HUDEP-2 (cell line): Measurements from ENCODE around the gene SVOP.

Experiments
- DNase-seq, 76 experiments: peaks; one replicate each; lab custom pipeline; 2025; ENCODE audit not compliant: unreplicated experiment in 76 of 76; lab: John Stamatoyannopoulos, UW

SVOP gene

DNA sequence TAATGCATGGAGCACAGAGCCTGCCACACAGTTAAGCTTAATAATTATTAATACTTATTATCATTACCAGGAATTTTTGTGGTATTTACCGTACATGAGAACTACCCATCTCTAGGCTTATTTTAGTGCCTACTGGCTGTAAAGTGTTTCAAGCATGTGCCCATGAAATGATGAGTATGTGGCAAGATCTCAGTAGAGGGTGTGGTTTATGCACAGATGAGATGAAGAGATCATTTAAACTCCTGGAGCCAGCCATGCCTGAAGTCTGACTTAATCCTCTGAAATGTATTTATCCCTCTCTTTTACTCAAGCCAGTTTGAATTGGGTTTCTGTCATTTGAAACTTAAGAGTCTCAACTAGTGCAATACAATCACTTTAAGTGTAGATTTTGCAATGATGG, 80.7 kb downstream of the SVOP start:
- no peak for DNase-seq

DNA sequence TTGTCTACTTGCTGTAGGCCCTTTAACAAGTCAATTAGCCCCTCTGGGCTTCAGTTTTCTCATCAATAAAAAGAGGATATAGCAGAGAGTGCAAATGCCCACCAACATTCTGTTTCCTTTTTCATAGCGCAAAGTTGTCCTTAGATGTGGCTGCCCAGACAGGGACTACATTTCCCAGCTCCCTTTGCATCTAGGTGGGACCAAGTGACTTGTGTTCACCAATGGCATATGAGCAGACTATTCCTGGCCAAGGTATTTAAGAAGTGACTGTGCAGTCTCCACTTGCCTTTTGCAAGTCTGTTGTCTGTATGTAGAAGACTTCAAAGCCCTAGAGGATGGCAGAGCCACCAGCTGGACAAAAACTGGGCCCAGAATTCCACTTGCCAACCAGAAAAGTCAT, 81.3 kb downstream of the SVOP start:
- peak in 2 of 76 experiments; percentile 2 to 4 for DNase-seq

DNA sequence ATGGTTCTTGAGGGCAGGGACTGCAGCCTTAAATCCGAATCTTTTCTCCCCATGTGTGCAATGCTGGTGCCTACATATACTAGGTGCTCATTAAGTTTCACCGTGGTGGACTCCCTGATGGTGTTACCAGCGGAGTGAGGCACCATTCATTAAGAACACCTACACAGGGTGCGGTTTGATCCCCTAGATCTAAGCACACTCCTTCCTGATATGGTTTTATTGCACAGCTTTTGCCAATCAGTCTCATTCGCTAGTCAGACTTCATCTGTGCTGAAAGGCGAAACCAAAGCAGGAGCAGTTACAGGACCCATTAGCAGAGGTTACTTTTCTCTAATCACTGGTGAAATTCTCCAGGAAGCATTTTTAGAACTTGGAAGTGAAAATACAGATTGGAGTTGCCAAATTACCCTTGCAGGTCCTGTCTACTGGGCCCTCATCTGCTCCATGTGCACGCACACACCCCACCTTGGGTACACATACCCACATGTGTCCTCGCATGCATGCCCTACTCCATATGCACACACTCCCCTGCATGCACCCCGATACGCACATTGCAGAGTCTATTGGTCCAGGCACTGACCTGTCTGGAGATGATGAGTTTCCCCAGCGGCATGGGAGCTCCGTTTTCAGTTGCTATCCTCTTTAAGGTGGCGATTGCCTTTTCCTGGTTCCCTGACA, 82.5 kb downstream of the SVOP start:
- no peak for DNase-seq

DNA sequence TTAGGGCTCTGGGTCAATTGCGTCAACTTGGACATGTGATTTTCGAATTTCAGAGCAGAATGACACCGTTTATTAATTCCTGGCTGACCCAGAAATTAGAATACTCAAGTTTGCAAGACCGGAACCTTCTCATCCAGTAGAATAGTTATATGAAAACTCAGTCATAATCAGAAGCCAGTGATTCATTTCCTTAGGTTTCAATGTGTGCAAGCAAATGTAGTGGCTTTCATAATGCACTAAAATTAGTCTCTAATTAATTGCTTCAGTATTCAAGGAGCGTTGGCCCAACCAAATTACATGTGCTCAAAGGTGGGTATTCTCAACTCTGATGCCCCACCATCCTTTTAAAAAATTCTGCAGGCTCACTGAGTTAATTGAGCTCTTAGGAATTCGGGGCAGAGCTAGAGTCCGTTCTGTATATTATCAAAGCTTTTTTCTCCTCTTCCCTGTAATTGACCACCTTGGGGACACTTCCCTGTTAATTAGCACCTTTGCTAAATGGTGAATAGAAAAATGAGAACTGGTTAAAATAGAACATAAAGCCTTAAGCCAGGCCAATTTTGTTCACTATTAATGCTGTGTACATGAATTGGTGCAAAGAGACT, 85.6 kb downstream of the SVOP start:
- no peak for DNase-seq

DNA sequence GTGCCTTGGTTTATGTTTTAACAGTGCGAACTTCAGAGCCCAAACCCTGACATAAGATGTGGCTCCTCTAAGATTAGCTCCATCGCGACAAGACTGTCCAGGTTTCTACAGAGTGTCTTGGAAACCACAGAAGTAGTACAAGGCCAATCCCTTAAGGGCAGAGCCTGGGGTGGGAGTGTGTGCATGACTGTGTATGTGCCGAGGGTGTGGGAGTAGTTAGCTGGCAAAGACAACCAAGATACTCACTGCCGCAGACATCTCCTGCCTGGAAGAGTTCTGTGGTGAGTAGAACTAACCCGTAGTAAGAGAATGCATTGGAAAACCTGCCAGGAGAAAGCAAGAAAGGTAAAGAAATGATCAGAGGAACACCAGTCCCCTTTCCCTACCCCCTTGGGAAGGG, 86.9 kb downstream of the SVOP start:
- DNase-seq = peak in 1 of 76 experiments; percentile 20

DNA sequence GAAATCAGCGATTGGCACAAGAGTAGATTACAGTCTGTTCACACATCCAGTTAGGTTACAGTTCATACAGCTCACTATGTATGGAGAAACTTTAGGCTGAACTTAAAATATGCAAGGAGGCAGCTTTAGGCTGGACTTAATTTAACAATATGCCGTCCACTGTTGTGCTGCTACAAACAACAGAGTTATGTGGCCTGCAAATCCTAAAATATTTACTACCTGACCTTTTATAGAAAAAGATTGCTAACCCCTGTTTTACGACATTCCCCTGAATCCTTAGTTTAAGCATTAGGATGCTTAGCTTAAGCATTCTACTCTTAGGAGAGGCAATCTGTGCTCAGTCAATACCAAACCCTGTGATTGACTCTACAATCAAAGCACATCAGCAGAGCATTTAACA, 90.1 kb downstream of the SVOP start:
- no peak for DNase-seq

DNA sequence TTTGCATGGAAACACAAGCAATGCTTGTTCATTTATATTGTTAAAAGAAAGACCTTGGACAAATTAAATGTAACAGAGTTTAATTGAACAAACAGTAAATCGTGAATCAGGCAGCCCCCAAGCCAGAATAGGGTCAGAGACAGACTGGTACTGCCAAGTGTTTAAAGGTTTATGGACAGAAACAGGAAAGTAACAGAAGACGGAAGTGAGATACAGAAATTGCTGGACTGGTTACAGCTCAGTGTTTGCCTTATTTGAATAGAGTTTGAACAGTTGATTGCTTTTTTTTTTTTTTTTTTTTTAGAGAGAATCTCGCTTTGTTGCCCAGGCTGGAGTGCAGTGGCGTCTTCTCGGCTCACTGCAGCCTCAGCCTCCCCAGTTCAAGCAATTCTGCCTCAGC, 90.7 kb downstream of the SVOP start:
- DNase-seq = no peak

DNA sequence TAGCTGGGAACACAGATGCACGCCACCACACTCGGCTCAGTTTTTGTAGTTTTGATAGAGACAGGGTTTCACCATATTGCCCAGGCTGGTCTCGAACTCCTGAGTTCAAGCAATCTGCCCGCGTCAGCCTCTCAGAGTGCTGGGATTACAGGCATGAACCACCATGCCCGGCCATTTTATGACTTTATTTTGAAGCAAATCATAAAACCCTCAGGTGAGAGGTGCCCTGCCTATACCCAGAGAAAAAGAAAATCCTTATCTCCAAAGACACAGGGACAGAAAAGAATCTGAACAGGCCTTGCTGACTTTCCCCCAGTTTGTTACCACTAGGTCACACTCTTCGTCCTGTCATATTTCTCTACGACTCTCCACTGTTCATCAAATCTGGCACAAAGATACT, 92.2 kb downstream of the SVOP start:
- no peak for DNase-seq

DNA sequence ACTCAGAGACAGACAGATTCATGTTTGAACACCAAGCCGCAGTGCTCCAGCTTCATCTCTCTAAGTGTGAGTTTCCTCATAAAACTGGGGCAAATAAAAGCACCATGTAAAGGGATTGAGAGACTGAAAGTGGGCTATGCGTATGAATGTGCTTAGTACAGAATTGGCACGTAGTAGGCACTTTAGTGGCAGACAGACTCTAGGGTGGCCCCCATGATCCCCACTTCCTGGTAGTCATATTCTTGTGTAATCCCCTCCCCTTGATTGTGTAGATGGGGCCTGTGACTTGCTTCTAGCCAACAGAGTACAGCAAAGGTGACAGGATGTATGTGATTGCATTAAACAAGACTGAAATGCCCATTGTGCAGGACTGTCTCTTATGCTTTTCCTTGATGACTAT, 98.0 kb downstream of the SVOP start:
- DNase-seq = no peak

DNA sequence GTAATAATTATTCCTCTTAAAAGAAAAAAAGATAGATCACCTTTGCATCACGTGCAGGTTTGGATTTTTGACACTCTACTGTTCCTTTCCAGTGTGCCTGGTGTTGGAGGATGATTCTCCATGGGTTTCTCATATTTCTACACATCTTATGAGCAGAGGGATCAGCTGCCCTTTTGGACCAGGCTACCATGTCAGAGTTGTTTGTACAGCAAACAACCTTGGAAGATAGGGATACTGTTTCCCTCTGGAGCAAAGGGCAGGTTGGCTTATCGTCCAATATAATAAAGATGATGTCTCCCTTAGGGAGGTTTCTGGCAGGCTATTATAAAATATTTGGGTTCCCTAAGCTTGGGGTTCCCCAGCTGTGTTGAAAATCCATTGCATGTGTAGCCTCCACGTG, 98.9 kb downstream of the SVOP start:
- no peak for DNase-seq

DNA sequence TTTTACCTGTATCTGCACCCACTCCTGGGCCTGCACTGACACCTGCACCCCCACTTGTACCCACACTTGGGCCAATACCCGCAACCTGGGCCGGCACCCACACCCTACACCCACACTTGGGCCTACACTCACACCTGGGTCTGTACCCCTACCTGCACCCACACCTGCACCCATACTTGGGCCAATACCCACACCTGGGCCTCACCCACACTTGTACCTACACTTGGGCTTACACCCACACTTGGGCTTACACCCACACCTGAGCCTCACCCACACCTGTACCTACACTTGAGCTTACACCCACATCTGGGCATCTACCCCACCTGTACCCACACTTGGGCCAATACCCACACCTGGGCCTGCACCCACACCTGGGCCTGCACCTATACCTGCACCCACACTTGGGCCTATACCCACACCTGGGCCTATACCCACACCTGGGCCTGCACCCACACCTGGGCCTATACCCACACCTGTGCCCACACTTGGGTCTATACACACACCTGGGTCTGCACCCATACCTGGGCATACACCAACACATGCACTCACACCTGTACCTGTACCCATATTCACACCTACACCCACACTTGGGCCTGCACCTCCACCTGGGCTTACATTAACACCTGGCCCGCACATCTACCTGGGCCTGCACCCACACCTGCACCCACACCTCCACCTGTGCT, 101.8 kb downstream of the SVOP start:
- no peak for DNase-seq

DNA sequence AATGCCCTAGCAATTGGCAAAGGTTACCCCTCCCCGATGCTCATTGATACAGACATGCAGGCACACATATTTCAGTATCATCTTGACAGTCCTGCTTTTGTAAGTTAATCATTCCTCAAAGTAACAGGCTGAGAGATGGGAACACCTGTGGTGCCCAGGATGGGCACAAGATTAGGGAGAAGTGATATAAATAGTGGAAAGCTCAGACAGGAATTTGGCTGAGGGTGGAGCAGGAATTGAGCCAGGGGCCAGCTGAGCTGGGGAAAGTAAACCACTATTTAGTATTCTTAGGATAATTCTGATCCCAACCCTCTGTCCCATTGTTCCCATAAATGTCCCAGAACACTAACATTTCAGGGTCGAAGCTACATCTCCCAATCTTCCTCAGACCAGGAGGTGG, 102.7 kb downstream of the SVOP start:
- DNase-seq = no peak

DNA sequence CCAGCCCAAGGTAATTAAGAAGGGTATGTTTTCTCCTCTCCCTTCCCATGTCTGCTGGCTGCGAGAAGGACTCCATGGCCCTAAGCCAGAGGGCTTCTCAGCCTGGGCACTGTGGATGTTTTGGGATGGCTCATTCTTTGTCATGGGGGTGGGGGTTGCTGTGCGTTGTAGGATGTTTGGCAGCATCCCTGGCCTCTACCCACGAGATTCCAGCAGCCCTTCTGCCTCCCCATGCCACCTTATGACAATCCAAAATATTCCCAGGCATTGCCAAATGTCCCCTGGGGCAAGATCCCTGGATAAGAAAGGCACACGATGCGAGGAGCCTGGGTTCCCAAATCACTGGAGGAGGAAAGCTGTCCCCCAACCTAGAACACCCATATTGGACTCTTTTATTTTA, 104.5 kb downstream of the SVOP start:
- no peak for DNase-seq

DNA sequence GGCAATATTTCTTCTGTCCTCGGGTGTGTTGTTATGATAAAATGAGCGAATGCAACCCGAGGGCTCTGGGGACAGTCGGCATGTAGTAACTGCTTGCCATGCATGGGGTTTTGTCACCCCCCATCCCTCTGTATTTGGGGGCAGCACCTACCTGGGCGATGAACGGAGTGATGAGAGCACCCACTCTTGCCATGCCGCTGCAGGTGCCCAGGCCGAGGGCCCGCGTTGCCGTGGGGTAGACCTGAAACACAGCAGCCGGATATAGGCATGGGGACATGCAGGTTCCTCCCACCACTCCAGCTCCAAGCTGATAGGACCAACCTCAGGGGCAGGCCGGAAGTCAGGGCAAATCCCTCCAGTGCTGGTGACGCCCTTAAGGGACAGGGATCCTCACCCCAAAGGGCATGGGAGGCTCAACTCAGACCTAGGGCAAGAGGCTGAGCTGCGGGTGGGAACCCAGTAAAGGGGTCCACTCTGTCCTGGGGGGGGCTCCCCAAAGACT, 105.2 kb downstream of the SVOP start:
- DNase-seq = no peak

DNA sequence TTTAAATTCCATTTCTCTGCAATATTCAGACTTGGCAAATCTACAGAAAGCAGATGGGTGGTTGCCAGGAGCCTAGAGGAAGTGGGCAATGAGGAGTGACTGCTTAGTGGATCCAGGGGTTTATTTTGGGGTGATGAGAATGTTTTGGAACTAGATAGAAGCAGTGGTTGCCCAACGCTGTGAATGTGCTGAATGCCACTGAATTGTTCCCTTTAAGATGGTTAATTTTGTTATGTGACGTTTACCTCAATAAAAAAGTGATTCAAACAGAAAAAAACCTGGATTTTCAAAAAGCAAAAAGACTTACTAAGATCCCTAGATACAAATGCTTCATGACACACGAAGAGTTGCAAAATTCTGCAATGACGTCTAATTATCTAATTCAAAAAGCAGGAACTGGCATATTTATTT, 106.7 kb downstream of the SVOP start:
- DNase-seq = no peak

DNA sequence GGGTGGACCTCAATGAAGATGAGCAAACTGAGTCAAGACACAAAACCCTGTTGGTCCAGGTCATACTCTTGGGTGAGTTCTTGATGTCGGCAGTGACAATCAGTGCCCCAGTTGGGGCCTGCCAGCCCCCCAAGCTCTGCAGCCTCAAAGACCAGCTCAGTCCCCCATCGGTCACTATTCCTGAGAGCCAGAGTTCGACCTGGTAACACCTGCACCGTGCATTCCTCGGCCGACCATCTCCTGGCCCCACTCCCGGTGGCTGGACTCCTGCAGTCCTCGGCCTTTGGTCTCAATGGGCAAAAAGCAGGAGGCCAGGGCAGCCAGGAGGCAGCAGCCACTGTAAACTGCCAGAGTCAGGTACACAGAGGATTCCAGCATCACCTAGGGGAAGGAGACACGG, 108.5 kb downstream of the SVOP start:
- DNase-seq = no peak

DNA sequence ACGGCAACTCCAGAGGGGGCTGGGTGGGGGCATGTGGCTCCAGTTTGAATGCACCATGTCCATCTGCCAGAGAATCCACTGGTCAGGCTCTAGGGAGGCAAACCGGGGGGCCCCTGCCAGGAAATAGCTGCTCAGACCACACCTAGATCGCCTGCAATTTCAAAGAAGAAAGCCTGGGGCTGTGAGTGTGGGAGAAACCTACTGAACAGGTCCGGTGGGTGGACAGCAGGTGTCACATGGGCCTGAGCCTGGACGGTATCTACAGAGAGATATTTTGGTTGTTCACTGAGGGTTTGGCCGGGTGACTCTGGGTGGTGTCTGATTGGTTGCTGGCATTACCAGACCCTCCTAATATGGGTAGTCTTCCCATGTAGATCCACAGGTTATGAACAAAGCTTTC, 109.0 kb downstream of the SVOP start:
- no peak for DNase-seq

DNA sequence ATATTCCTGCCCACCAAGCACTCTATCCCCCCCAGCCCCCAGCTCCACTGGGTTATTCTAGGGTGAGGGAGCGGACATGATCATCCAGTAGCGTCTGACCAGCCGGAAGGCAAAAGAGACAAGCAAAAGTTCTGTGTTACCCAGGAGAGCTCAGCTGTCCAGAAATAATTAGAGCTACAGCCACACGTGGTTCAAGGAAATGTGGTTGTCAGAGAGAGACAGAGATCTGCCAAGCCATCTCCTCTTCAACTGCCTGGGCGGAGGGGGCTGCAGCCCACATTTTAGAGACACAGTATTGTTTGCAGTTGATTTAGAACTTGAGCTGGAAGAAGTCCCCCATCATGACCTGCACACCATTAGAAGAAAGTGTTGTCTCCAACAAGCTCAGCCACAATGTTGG, 110.5 kb downstream of the SVOP start:
- no peak for DNase-seq

DNA sequence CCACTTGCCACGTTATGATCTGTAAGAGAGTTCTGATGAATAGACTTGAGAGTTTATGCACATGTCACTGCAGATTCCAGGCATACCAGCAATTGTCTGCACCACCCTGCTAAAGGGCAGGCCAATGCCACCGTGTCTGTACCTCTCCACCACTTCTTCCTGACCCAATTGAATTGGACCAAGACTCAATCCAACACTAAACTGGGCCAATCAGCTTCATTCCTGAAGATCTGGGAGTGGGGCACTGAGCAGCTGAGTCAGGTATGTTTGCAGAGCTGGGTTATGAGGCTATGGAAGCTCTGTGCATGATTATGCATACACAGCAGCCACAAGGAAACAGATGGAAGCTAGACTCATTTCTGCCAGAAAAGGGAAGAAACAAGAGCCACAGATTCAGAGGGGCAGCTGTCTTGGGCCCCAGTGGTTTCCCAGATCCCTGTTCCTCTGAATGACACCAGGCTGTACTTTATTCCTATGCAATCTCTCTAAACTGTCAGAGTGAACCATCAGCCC, 113.0 kb downstream of the SVOP start:
- DNase-seq = no peak

DNA sequence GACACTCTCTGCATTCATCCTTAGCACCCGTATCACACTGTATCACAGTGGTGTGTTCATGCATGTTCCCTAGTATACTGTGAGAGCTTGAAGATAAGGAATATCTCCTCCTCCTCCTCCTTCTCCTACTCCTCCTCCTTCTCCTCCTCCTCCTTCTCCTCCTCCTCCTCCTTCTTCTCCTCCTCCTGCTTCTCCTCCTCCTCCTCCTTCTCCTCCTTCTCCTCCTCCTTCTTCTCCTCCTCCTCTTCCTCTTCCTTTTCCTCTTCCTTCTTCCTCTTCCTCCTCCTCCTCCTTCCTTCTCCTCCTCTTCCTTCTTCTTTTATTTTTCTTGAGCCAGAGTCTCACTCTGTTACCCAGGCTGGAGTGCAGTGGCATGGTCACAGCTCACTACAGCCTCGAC, 113.9 kb downstream of the SVOP start:
- no peak for DNase-seq

DNA sequence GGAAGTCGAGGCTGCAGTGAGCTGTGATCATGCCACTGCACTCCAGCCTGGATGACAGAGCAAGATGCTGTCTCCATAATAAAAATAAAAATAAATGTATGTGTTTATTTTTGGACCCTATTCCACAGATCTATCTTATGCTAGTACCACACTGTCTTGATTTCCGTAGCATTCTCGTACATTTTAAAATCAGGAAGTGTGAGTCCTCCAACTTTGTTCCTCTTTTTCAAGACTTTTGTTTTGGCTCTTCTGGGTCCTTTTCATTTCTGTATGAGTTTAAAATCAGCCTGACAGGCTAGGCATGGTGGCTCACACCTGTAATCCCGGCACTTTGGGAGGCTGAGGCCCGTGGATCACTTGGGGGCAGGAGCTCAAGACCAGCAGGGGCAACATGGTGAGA, 115.1 kb downstream of the SVOP start:
- DNase-seq = no peak

DNA sequence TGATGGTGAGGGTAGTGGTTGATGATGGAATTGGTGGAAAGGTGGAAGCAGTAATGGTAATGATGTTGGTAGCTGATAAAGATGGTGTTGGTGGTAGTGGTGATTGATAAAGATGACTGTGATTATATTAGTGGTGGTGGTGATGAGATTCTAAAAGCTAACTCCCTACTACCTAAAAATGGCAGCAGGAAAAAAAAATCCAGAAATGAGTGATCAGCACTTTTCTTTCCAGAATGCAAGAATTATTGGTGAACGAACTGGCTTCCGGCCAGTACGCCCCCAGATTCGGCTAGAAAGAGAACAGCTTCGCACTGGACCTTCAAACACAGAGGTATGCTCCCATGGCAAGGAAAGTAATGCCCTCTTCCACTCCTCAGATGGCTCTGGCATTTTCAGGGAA, 121.7 kb downstream of the SVOP start:
- no peak for DNase-seq
